Colonic mucosa (tissue), 4 donors: ENCODE data around the gene CPNE6. TPM values are rescaled to one million over a fixed set of nuclear protein-coding genes. Genes with fewer than 3 reads are reported as not detected.

Experiments
- DNase-seq: peaks from one replicate; pipeline ENCODE4 v3.0.0-alpha.2; 2020
- H3K27ac ChIP-seq: fragments of 200-600 bp; one replicate; pipeline ENCODE4 v1.8.0; 2021
- H3K27me3 ChIP-seq: fragments of 200-600 bp; one replicate; pipeline ENCODE4 v1.8.0; 2021
- H3K36me3 ChIP-seq: fragments of 200-600 bp; one replicate; pipeline ENCODE4 v1.8.0; 2021
- H3K4me1 ChIP-seq: fragments of 200-600 bp; one replicate; pipeline ENCODE4 v1.8.0; 2021; ENCODE audit warnings: mild to moderate bottlenecking
- H3K4me3 ChIP-seq: fragments of 200-600 bp; one replicate; pipeline ENCODE4 v1.8.0; 2021
- H3K9ac ChIP-seq, 2 donors: one replicate each; pipeline ENCODE4 v1.7.0; 2013; ENCODE audit warnings: control low read depth in 2 of 2, low read depth in 2 of 2, low read length in 2 of 2
- H3K9me3 ChIP-seq: fragments of 200-600 bp; one replicate; pipeline ENCODE4 v1.8.0; 2021
- CTCF ChIP-seq: fragments of 200-600 bp; IDR thresholded peaks from one replicate; pipeline ENCODE4 v1.8.0; 2022; ENCODE audit warnings: antibody characterized with exemption, mild to moderate bottlenecking
- intact Hi-C: fragments of 100-400 bp; cut with DNase I; formaldehyde crosslinking; loops from one replicate; pipeline ENCODE4 v1.14.1; 2022
- total RNA-seq, 2 donors: library from RNA; stranded (reverse); fragmentation: NEBNext Ultra II Directional in 1 of 2; extraction: Animal tissue kit (Norgen Biotek cat#: 25700) in 1 of 2; gene quantifications; one replicate each; pipeline ENCODE4 v1.2.1, GENCODE V29; 2021
- donor health status: healthy.
- donor health status: DM: no; HTN: no; CAD: no.
- donor health status: DM: no; HTN: no; CAD: no.

CPNE6 gene
- total RNA-seq, 2 donors from 2014 or later: 0.45 TPM; not detected in 1

DNA sequence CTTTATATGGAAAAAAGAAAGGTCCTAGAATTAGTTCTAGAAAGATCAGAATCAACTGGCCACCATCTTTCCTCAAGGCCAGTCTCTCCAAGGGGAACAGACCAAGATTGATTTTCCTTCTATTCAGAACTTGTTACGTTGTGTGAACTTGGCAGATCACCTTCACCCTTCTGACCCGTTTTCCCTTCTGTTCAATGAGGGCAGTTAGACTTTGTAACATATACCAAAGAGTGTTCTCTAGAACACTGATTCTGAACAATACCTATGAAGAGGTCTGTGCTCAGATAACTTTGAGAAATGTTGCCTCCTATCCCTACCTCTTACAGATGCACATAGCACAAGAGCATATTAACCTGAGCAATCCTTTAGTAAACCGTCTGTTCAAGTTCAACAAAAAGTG, 12.1 kb downstream of the CPNE6 start:
- Histone ChIP-seq H3K9ac (no peak overlapping the region), H3K4me3 (no peak overlapping the region), H3K36me3 (no peaks in the 10 kb centered on the region), H3K4me1 (no peaks in the 10 kb centered on the region), H3K9me3 (no peaks in the 10 kb centered on the region), H3K27ac (no peak overlapping the region), H3K27me3 (no peaks in the 10 kb centered on the region)
- intact Hi-C loops: no loop called here
- no peak for DNase-seq
- no peak for TF ChIP-seq CTCF

GRCh38 chr14:24084440-24084839, 13.1 kb downstream of the CPNE6 start:
- Histone ChIP-seq H3K9me3 (no peaks in the 10 kb centered on the region), H3K36me3 (no peaks in the 10 kb centered on the region), H3K27ac (no peak overlapping the region), H3K9ac (no peak overlapping the region), H3K4me3 (no peak overlapping the region), H3K27me3 (no peaks in the 10 kb centered on the region), H3K4me1 (no peaks in the 10 kb centered on the region)
- no peak for TF ChIP-seq CTCF
- intact Hi-C loops: no loop called here
- DNase-seq: no peak

DNA sequence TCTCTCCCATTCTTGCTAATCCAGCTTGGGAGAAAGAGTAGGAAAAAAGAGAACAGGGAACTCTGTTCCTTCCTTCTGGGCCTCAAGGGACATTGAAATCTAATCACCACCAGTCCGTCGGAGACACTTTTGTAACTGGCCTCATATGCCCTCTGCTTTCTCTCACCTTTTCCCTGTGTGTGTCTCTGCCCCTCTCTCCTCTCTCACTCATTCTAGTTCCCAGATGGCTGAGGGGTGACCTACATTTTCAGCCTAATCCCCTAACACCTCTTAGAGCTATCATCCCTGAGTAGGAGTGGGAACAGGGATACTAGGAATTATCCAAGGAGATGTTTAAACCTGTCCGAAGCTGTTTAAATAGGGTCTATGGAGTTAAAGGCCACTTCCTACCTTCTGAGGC, 13.9 kb downstream of the CPNE6 start:
- intact Hi-C loops: no loop called here
- Histone ChIP-seq H3K9ac (no peak overlapping the region), H3K4me1 (no peaks in the 10 kb centered on the region), H3K4me3 (no peak overlapping the region), H3K27me3 (no peaks in the 10 kb centered on the region), H3K36me3 (no peaks in the 10 kb centered on the region), H3K9me3 (no peaks in the 10 kb centered on the region), H3K27ac (no peak overlapping the region)
- no peak for TF ChIP-seq CTCF
- no peak for DNase-seq

DNA sequence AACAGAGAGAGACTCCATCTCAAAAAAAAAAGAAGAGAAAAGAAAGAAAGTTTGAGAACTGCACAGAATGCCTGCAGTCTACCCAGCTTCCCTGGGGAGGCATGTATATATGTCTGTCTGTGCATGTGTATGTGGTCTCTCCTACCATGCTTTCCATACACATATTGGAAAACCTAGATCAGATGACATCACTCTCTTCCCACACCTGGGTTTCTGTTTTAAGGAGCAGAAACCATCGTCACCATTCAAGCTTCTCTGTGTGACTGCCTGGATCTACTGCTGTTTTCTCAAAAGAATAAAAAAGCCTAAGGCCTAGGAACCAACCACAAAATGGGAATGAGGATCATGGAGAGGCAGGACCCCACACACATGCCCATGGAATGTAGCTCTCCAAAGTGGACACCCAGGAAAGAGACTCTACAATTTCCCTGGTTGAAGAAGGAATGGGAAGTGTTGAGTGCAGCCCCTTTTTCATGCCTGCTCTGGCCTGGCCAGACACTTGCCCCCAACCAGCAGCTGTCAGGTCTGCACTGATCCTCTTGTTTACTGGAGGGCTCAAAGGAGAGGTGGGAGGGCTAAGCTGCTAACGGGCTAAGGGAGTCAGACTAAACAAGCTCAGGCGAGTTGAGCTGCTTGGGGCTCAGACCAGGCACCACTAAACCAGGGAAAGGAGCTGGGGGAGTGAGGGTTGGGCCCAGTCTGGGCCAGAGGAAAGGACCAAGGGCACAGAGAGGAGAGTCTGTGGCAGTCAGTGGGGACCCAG, 15.0 kb downstream of the CPNE6 start:
- no peaks in the 10 kb centered on the region for H3K27me3 ChIP-seq
- no peak overlapping the region for H3K4me3 ChIP-seq
- no peak for TF ChIP-seq CTCF
- no peaks in the 10 kb centered on the region for H3K36me3 ChIP-seq
- H3K4me1 ChIP-seq: no peaks in the 10 kb centered on the region
- no peak for DNase-seq
- no peaks in the 10 kb centered on the region for H3K9me3 ChIP-seq
- H3K27ac ChIP-seq: no peak overlapping the region
- H3K9ac ChIP-seq: no peak overlapping the region
- intact Hi-C loops: no loop called here

GRCh38 chr14:24087004-24087403, 15.6 kb downstream of the CPNE6 start:
- TF ChIP-seq CTCF: no peak
- H3K4me1 ChIP-seq: no peaks in the 10 kb centered on the region
- H3K27ac ChIP-seq: no peak overlapping the region
- no peak overlapping the region for H3K9ac ChIP-seq
- no peak overlapping the region for H3K4me3 ChIP-seq
- intact Hi-C loops: no loop called here
- DNase-seq: no peak
- no peaks in the 10 kb centered on the region for H3K9me3 ChIP-seq
- H3K27me3 ChIP-seq: no peaks in the 10 kb centered on the region
- no peaks in the 10 kb centered on the region for H3K36me3 ChIP-seq
